GM13977 (cell line): ENCODE measurements around the gene ZNF415.

Experiments used
- DNase-seq: peaks from one replicate; pipeline ENCODE4 v3.0.0; 2012; ENCODE audit warnings: low spot score
- CTCF ChIP-seq: IDR thresholded peaks from 2 replicates; pipeline ENCODE4 v1.5.1; 2012; ENCODE audit warnings: mild to moderate bottlenecking, control low read depth; ENCODE audit not compliant: insufficient read depth; ENCODE audit errors: extremely low read depth, missing control alignments
- in situ Hi-C: fragments of 300-500 bp; cut with MboI; formaldehyde crosslinking; loops from one replicate; pipeline ENCODE4 v1.12.0; 2022; ENCODE audit warnings: low sequenced_read_pairs, low pct_unique_long_range_greater_than_20kb, mixed read lengths, inconsistent platforms; ENCODE audit not compliant: unreplicated experiment

The ZNF415 gene

DNA sequence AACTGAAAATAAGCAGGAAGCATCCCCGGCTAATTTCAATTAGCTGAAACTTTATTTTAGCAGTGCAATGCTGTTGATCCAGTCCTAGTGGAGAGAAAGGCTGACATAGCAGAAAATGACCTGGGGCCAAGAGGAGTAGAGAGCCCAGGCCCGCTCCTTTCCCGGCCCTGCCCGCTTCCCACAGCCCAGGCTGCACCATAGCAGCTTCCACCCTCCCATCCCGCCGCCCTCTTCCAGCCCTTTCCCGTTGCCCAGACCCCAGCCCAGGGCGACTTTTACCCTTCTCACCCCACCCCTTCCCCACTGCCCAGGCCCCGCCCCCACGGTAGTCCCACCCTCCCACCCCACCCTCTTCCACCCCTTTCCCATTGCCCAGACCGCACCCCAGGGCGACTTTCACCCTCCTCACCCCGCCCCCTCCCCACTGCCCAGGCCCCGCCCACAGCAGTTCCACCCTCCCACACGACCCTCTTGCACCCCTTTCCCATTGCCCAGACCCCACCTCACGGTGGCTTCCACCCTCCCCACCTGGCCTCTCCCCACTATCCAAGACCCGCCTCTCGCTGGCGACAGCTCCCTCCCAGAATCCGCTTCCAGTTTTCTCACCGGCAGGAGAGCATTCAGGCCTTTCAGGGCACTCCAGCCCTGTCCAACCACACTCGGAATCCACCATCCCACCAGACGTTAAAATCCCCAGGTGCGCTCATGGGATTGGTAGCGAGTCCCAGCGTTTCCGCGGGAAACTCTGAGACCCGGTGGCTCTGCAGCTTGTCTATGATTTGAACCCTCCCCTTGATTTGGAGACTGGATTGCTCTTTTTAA, 37.7 kb downstream of the ZNF415 start:
- in situ Hi-C loops = no loop called here
- no peak for TF ChIP-seq CTCF
- DNase-seq = no peak

DNA sequence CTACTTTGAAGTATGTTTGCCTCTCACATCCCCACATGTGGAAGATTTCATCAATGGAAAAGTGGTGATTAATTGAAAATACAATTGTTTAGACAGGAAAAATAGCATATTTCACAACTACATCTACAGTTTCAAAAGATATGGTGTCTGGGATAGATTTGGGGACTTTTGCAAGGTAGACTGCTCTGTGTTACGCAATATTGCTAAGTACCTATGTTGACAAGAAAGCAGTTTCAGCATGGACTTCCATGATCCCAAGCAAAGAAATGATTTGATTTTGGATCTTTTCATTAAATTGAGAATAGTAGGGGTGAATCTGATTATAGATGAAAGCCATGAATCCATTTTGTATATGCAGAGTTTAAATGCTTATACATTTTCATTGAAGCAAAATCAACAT, 40.0 kb downstream of the ZNF415 start:
- TF ChIP-seq CTCF = no peak
- no peak for DNase-seq
- in situ Hi-C loops = no loop called here

- no peak for DNase-seq
- in situ Hi-C loops = no loop called here
- TF ChIP-seq CTCF = no peak
These were observed 41.1 kb downstream of the ZNF415 start for GRCh38 chr19:53091413-53092254.

DNA sequence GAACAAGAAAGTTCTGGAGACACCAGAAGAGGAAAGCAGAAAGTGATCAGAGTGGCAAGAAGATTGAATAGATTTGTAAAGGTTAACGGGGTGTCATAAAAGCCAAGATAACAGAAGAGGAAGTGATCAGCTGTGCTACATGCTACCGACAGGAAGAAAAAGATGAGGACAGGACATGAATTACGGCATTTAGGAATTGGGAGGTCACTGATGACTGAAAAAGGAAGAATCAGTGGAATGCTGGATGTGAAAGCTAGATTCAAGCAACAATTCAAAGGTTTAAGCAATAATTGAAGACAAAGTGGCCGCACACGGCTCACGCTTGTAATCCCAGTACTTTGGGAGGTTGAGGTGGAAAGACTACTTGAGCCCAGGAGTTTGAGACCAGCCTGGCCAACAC, 44.6 kb downstream of the ZNF415 start:
- DNase-seq = no peak
- in situ Hi-C loops = no loop called here
- no peak for TF ChIP-seq CTCF

- in situ Hi-C loops = no loop called here
- DNase-seq = no peak
- no peak for TF ChIP-seq CTCF
These were observed 45.8 kb downstream of the ZNF415 start for GRCh38 chr19:53086949-53087348.

- no peak for DNase-seq
- no peak for TF ChIP-seq CTCF
- in situ Hi-C loops = no loop called here
These were observed 47.2 kb downstream of the ZNF415 start for GRCh38 chr19:53085496-53085895.
